GM12892 (cell line): ENCODE data around the gene REM2.

Experiments
- DNase-seq: peaks from one replicate; pipeline ENCODE4 v3.0.0; 2011; ENCODE audit not compliant: insufficient read length
- FAIRE-seq: peaks from 2 replicates; lab custom pipeline; 2011; peaks lifted over from hg19 to GRCh38; lab: Jason Lieb, UNC
- POLR2A ChIP-seq: IDR thresholded peaks from 2 replicates; pipeline ENCODE4 v1.6.1; 2011; ENCODE audit warnings: low read depth, low read length, control low read depth
- POLR2AphosphoS5 ChIP-seq: IDR thresholded peaks from 2 replicates; pipeline ENCODE4 v1.6.1; 2011; ENCODE audit warnings: low read depth, low read length, control low read depth
- TAF1 ChIP-seq: IDR thresholded peaks from 2 replicates; pipeline ENCODE4 v1.6.1; 2011; ENCODE audit warnings: low read depth, mild to moderate bottlenecking, control low read depth, low read length, borderline replicate concordance

Gene REM2

DNA sequence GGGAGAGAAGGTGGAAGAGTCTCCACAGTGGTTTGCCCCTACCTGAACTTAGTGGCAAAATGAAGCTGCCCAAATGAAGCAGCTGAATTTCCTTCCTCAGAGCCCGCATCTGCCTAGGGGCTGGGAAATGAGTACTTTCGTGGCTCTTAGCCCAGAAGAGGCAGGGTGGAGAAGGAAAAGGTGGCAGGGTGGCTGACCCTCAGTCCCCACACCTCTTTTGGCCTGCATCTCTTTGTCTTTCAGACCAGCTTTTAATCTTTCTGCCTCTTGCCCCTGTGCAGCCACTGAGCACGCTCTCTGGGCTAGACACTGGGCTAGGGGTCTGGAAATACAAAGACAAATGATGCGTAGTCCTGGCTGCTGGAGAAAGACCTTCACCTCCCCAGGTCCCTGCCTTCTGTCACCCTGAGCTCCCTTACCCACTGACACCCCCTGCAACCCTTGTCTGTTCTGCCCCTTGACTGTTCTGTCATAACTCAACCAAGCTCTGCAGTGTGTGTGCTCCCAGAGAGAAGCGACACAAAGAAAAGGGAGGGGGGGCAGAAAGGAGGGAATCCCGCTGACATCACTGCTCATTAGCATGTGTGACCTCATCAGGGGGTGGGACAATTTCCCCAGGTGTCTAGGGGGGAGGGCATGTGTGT lies 371 bp upstream of the REM2 start:
- no peak for DNase-seq
- no peak for FAIRE-seq
- TF ChIP-seq TAF1 (no peak), POLR2A (0 out of 2 replicates have a peak, but pooled peaks have one; percentile 12), POLR2AphosphoS5 (no peak)

DNA sequence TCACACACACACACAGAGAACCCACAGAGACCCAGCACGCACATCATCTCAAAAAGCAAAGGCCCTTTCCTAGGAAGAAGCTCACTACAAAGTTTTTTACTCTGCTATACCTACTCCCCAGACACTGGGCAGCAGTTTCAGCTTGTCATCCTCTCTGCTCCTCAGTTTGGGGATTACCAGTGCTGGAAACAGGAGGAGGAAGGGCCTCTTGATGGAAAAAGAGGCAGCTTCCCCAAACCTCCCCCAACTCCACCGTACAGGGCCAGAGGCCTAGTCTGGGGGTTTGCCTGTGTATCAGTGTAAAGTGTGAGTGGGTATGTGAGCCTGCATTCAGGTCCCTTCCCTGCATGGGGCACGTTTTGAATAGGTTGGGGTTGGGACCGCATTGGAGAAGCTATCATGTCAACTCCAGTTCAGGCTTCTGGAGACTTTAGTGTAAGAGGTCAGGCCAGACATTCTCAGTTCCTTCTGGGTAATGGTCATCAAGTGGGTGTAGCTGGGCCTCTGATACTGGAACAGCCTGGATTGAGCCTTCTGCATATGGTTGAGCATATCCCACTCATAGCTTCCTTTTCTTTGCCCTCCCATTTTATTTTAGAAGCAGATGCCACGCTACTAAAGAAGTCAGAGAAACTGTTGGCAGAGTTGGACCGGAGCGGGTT lies 1.2 kb downstream of the REM2 start:
- FAIRE-seq (no peak), DNase-seq (no peak)
- no peak for TF ChIP-seq POLR2A
- no peak for TF ChIP-seq TAF1
- TF ChIP-seq POLR2AphosphoS5, result no peak

- TF ChIP-seq TAF1 (no peak), POLR2AphosphoS5 (no peak), POLR2A (no peak)
- DNase-seq, result no peak
- no peak for FAIRE-seq
Measured at GRCh38 chr14:22884738-22885523, 1.9 kb downstream of the REM2 start.

DNA sequence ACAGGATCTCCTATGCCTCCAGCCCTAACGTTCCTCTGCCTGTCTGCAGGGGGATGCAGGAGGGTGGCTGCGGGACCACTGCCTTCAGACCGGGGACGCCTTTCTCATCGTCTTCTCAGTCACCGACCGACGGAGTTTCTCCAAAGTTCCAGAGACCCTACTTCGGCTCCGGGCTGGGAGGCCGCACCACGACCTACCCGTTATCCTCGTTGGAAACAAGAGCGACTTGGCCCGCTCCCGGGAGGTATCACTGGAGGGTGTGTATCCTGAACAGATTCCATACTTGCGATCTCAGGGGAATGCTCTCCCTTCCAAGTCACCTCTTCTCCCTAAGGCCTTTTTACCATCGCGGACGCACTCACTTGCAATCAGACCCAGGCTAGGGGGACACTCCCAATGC lies 3.0 kb downstream of the REM2 start:
- TF ChIP-seq TAF1 (no peak), POLR2A (no peak), POLR2AphosphoS5 (no peak)

DNA sequence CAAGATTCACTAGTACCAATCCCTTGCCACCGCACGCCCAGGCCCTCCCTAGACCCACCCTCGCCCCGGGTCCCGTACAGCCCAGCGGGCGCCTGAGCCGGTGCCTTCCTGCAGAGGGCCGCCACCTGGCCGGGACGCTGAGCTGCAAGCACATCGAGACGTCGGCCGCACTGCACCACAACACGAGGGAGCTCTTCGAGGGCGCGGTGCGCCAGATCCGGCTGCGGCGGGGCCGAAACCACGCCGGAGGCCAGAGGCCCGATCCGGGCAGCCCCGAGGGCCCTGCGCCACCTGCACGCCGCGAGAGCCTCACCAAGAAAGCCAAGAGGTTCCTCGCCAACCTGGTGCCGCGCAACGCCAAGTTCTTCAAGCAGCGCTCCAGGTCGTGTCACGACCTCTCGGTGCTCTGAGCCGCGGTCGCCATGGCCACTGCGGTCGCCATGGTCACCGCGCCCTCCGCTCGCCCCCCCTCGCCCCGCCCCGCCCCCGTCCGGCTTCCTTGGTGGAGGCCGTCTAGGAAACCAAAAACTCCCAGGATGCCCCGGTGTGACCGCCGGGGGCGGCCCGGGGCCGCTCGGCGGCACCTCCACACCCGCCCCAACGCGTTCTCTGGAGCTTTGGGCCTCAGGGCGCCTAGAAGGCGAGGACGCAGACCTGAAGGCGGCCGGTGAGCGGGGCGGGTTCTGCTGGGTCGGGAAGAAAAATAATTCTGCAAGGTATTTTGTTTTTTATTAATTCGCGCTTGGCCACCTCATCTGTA lies 3.7 kb downstream of the REM2 start:
- DNase-seq, result peak; percentile 78
- FAIRE-seq, result peak; percentile 30
- TF ChIP-seq POLR2AphosphoS5, result no peak
- TF ChIP-seq TAF1, result no peak; the same call in 1 of the 2 replicates
- peak; percentile 79 for TF ChIP-seq POLR2A

More for the DNA sequence above, 3.0 kb downstream of the REM2 start:
- FAIRE-seq (no peak), DNase-seq (no peak)

DNA sequence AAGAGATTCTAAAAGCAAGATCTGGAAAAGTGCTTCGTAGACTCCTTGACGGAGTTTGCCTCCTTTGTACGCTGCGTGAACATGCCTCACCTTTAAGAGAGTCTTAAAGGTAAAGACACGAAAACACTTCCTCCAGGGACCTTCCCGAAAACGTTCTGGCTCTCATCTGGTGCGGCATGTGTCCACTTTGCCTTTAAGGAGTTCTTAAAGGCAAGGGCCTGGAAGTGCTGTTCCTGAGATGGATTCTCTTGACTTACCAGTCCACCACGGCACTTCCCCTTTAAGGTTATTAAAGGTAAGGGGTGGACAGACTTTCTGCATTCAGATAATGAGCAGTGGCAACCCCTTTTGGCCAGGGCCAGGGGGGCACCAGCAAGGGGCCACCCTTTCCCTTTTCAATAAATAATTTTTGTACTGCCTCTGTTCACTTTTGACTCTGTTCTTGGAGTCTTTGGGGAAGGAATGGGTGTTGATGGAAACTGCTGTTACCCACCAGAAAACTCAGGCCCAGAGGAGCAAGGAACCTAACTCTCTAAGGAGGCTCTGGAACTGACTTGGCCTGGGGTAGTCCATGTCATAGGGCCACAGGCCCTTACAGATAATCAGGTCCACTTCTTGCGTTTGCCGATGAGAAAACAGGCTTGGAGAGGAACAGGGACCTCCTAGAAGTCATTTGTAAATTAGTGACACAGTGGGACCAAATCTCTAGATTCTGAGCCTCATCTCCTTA lies 4.4 kb downstream of the REM2 start:
- peak; percentile 51 for DNase-seq
- peak; percentile 76 for FAIRE-seq
- TF ChIP-seq POLR2AphosphoS5, result 0 out of 2 replicates have a peak, but pooled peaks have one; percentile 12
- no peak for TF ChIP-seq TAF1
- 0 out of 2 replicates have a peak, but pooled peaks have one; percentile 54 for TF ChIP-seq POLR2A

DNA sequence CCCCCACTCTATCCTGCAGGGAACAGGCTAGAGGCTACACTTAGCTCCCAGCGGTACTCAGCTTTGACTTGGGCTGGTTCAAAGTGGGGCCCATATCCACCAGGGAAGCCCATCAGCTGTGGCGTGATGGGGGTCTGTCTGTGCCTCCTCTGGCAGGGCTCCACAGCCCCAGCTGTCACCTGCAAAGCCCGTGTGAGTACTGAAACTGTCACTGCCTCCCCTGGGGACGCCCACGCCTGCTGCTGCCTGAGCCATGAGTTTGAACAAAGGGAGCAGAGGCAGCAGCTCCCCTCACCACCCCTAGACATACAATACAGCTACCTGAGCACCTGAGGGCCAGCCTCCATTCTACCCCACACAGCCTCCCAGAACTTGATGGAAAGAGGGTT lies 5.0 kb downstream of the REM2 start:
- peak; percentile 63; the same call in 1 of the 2 replicates for TF ChIP-seq TAF1
- no peak; the same call in 1 of the 2 replicates for TF ChIP-seq POLR2AphosphoS5
- no peak for DNase-seq
- FAIRE-seq, result peak; percentile 88

DNA sequence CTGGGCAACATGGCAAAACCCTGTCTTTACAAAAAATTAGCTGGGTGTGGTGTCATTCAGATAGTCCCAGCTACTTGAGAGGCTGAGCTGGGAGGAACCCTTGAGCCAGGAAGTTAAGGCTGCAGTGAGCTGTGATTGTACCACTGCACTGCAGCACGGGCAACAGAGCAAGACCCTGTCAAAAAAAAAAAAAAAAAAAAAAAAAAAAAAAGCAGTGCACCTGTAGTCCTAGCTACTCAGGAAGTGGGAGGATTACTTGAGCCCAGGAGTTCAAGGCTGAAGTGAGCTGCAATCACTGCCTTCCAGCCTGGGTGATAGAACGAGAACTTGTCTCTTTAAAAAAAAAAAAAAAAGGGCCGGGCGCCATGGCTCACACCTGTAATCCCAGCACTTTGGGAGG lies 5.6 kb downstream of the REM2 start:
- no peak for TF ChIP-seq TAF1
- no peak for FAIRE-seq
- DNase-seq, result no peak

- DNase-seq, result no peak
- no peak for TF ChIP-seq POLR2A
- no peak for TF ChIP-seq POLR2AphosphoS5
- no peak for TF ChIP-seq TAF1
- FAIRE-seq, result no peak
Measured at GRCh38 chr14:22890416-22890815, 7.4 kb downstream of the REM2 start.

DNA sequence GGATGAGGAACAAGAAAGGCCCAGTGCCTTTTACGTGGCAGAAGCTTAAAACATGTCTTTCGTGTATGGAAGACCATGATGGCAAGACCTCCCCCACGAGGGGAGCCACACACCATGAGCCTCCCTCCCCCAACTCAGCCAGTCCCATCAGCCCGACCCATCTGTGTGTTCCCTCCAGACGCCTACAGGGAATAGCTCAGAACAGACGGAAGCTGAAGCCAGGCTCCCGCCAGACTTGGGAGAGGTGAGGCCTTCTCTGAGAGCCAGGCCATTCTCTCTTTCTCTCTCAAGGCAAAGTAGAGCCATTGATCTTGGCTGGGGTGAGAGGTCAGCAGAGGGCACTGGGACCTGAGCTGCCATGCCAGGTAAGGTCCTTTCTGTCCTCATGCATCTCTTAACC lies 9.5 kb downstream of the REM2 start:
- DNase-seq, result no peak
- no peak for FAIRE-seq
- TF ChIP-seq POLR2AphosphoS5, result no peak
- no peak for TF ChIP-seq POLR2A
- TF ChIP-seq TAF1, result no peak

GRCh38 chr14:22893706-22894105 lies 10.7 kb downstream of the REM2 start:
- FAIRE-seq, result no peak
- TF ChIP-seq TAF1, result no peak
- no peak for TF ChIP-seq POLR2AphosphoS5
- no peak for TF ChIP-seq POLR2A
- DNase-seq, result no peak
